Daoy (cell line): ENCODE measurements around the gene RPL26. TPM values are rescaled to one million over a fixed set of nuclear protein-coding genes. Genes with fewer than 3 reads are reported as not detected.

Source experiments
- total RNA-seq: library from RNA; depleted of rRNA; stranded (reverse); fragments of >200 nt; shearing (Covaris generic); gene quantifications from 2 replicates; pipeline ENCODE4 v1.2.3, GENCODE V29; 2014; rRNA removed

RPL26 gene
- total RNA-seq, 1 experiment from 2014 or later, result 4,235 TPM

Other genes with a start within 250 kb of the RPL26 start
- 0.74 and 1.9 TPM in 2 replicates for gene PER1, start 230.8 kb downstream of the RPL26 start, total RNA-seq
- gene VAMP2, start 220.2 kb downstream of the RPL26 start, total RNA-seq, result 2.7 and 3.5 TPM in 2 replicates
- gene TMEM107, start 206.8 kb downstream of the RPL26 start, total RNA-seq, result 23.4 TPM in 2 replicates
- gene BORCS6, start 193.0 kb downstream of the RPL26 start, total RNA-seq, result 3.3 and 3.6 TPM in 2 replicates
- 105 and 136 TPM in 2 replicates for gene AURKB, start 172.6 kb downstream of the RPL26 start, total RNA-seq
- 1.7 and 1.8 TPM in 2 replicates for gene CTC1, start 135.1 kb downstream of the RPL26 start, total RNA-seq
- gene PFAS, start 133.9 kb downstream of the RPL26 start, total RNA-seq, result 35.1 and 37.1 TPM in 2 replicates
- 6.9 and 10.6 TPM in 2 replicates for gene RANGRF, start 94.5 kb downstream of the RPL26 start, total RNA-seq
- gene SLC25A35, start 87.8 kb downstream of the RPL26 start, total RNA-seq, result 0.63 and 0.86 TPM in 2 replicates
- not detected in 2 replicates for gene ARHGEF15, start 73.0 kb downstream of the RPL26 start, total RNA-seq
- gene ODF4, start 43.4 kb downstream of the RPL26 start, total RNA-seq, result not detected in 2 replicates
- not detected in 2 replicates for gene RNF222, start 14.6 kb upstream of the RPL26 start, total RNA-seq
- gene NDEL1, start 52.7 kb upstream of the RPL26 start, total RNA-seq, result 17.0 and 20.7 TPM in 2 replicates
- gene MYH10, start 247.5 kb upstream of the RPL26 start, total RNA-seq, result 28.4 and 32.9 TPM in 2 replicates